ENCODE data around the gene CTNNA1. TPM values are rescaled to one million over a fixed set of nuclear protein-coding genes. Genes with fewer than 3 reads are reported as not detected.

The CTNNA1 gene
- polyA plus RNA-seq, 1 of the 3 experiments (the other 2 are of a cell fraction) = 130 TPM

DNA sequence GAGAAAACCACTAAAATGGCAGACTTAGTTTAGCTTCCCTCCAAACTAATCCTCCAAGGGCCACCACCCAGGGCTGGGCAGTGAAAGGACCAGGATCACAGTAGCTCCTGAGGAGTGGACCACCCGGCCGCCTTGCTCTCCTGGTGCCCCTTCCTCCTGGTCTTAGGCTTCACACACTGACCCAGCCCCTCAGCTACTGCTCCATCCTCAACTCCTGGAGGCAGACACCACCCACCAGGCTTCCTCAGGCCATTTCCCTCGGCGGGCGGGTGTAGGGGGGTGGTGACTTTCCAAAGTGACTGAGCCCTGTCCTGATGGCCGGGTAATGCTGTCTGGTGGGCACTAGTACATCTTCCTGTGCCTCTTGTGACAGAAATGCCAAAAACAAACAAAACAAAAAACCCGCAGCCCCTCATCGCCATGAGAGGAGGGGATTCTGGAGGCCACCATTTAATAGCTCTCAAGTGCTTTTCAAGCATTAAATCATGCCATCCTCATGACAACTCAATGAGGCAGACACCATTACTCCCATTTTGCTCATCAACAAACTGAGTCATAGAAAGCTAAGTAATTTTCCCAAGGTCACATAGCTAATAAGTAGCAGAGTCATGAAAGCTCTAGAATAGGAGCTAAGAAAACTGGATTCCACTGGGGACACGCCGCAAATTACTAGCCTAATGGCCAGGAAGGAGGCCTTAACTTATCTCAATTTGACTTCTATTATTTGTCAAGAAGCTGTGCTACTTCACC is 213.2 kb downstream of the CTNNA1 start:
- H3K27me3 ChIP-seq (ENCODE audit: insufficient read depth) = no peaks in the 10 kb centered on the region
- CTCF ChIA-PET = interaction anchor here (2.5 kb wide), 1 partner anchor 16 kb away, joined by 10 read pairs; no protein-coding TSS in a partner anchor
- no peak overlapping the region for H2AFZ ChIP-seq (ENCODE audit: low read depth)
- WGBS (ENCODE audit: low lambda C conversion rate) = 93% methylated on average over 10 of the region's 10 CpGs
- DNase-seq = no peak
- no peak overlapping the region for H3K4me2 ChIP-seq
- H3F3A ChIP-seq (replicated peaks; ENCODE audit: insufficient read depth) = no peaks in the 10 kb centered on the region
- H3K9ac ChIP-seq = no peak overlapping the region
- H3K36me3 ChIP-seq (replicated peaks in 1 of 2; ENCODE audit: control insufficient read depth in 1 of 2, insufficient read depth in 2 of 2, low read length in 1 of 2) = no peaks in the 10 kb centered on the region
- no peaks in the 10 kb centered on the region for H3K9me2 ChIP-seq
- no peak for TF ChIP-seq RXRA (IDR thresholded peaks at IDR 0.05; ENCODE audit: borderline replicate concordance, low read depth)
- TF ChIP-seq GABPA (IDR thresholded peaks at IDR 0.05; ENCODE audit: low read depth) = no peak
- TF ChIP-seq, protein P1, sequence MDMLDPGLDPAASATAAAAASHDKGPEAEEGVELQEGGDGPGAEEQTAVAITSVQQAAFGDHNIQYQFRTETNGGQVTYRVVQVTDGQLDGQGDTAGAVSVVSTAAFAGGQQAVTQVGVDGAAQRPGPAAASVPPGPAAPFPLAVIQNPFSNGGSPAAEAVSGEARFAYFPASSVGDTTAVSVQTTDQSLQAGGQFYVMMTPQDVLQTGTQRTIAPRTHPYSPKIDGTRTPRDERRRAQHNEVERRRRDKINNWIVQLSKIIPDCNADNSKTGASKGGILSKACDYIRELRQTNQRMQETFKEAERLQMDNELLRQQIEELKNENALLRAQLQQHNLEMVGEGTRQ (IDR thresholded peaks at IDR 0.05; ENCODE audit: borderline replicate concordance, low read depth, low read length) = no peak
- no peak for TF ChIP-seq NRF1 (IDR thresholded peaks at IDR 0.05; ENCODE audit: low read depth, low read length)
- no peak for TF ChIP-seq NFIC (IDR thresholded peaks at IDR 0.05; ENCODE audit: borderline replicate concordance)
- TF ChIP-seq, protein P2, sequence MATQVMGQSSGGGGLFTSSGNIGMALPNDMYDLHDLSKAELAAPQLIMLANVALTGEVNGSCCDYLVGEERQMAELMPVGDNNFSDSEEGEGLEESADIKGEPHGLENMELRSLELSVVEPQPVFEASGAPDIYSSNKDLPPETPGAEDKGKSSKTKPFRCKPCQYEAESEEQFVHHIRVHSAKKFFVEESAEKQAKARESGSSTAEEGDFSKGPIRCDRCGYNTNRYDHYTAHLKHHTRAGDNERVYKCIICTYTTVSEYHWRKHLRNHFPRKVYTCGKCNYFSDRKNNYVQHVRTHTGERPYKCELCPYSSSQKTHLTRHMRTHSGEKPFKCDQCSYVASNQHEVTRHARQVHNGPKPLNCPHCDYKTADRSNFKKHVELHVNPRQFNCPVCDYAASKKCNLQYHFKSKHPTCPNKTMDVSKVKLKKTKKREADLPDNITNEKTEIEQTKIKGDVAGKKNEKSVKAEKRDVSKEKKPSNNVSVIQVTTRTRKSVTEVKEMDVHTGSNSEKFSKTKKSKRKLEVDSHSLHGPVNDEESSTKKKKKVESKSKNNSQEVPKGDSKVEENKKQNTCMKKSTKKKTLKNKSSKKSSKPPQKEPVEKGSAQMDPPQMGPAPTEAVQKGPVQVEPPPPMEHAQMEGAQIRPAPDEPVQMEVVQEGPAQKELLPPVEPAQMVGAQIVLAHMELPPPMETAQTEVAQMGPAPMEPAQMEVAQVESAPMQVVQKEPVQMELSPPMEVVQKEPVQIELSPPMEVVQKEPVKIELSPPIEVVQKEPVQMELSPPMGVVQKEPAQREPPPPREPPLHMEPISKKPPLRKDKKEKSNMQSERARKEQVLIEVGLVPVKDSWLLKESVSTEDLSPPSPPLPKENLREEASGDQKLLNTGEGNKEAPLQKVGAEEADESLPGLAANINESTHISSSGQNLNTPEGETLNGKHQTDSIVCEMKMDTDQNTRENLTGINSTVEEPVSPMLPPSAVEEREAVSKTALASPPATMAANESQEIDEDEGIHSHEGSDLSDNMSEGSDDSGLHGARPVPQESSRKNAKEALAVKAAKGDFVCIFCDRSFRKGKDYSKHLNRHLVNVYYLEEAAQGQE (IDR thresholded peaks at IDR 0.05; ENCODE audit: low read depth, low read length) = no peak
- TF ChIP-seq, protein P3, sequence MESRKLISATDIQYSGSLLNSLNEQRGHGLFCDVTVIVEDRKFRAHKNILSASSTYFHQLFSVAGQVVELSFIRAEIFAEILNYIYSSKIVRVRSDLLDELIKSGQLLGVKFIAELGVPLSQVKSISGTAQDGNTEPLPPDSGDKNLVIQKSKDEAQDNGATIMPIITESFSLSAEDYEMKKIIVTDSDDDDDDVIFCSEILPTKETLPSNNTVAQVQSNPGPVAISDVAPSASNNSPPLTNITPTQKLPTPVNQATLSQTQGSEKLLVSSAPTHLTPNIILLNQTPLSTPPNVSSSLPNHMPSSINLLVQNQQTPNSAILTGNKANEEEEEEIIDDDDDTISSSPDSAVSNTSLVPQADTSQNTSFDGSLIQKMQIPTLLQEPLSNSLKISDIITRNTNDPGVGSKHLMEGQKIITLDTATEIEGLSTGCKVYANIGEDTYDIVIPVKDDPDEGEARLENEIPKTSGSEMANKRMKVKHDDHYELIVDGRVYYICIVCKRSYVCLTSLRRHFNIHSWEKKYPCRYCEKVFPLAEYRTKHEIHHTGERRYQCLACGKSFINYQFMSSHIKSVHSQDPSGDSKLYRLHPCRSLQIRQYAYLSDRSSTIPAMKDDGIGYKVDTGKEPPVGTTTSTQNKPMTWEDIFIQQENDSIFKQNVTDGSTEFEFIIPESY (IDR thresholded peaks at IDR 0.05; ENCODE audit: borderline replicate concordance, low read depth) = no peak
- TF ChIP-seq, protein P4, sequence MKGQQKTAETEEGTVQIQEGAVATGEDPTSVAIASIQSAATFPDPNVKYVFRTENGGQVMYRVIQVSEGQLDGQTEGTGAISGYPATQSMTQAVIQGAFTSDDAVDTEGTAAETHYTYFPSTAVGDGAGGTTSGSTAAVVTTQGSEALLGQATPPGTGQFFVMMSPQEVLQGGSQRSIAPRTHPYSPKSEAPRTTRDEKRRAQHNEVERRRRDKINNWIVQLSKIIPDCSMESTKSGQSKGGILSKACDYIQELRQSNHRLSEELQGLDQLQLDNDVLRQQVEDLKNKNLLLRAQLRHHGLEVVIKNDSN (IDR thresholded peaks at IDR 0.05; ENCODE audit: borderline replicate concordance, low read depth) = no peak
- no peak for TF ChIP-seq TCF12 (IDR thresholded peaks at IDR 0.05)
- TF ChIP-seq ELF1 (IDR thresholded peaks at IDR 0.05) = no peak
- no peak for TF ChIP-seq EP300 (IDR thresholded peaks at IDR 0.05; ENCODE audit: borderline replicate concordance in 1 of 2, low read depth in 1 of 2, low read length in 1 of 2)
- no peak for TF ChIP-seq TAF1 (IDR thresholded peaks at IDR 0.05; ENCODE audit: borderline replicate concordance, low read depth, low read length)
- H4K20me1 ChIP-seq (ENCODE audit: insufficient read depth) = no peaks in the 10 kb centered on the region
- no peaks in the 10 kb centered on the region for H3K9me3 ChIP-seq
- H3K27ac ChIP-seq (ENCODE audit: low read depth in 2 of 2, low read length in 1 of 2) = no peak overlapping the region
- POLR2A ChIA-PET = no interaction called here
- peaks cover 11 to 64% of the 10 kb centered on the region in 2 experiments; a peak in 3 of 4 replicates for H3K4me1 ChIP-seq (ENCODE audit: control insufficient read depth in 1 of 2, insufficient read depth in 2 of 2, low read depth in 1 of 2, low read length in 1 of 2)
- H3K4me3 ChIP-seq (ENCODE audit: low read depth in 2 of 2, low read length in 1 of 2) = no peak overlapping the region
- H3K79me2 ChIP-seq (ENCODE audit: insufficient read depth) = no peaks in the 10 kb centered on the region

All from SK-N-SH (cell line).